HTR-8/SVneo (cell line): ENCODE data around the gene MCC.
A peak's percentile ranks its signal among the peaks of the same experiment; 100 is the strongest.
"Not testable (repeated sequence)": the region's sequence is repeated elsewhere in the genome, so short reads cannot be mapped to it uniquely, and the experiment has no call there.

Experiments
- DNase-seq: peaks from one replicate; pipeline ENCODE4 v3.0.0; 2011; ENCODE audit warnings: low spot score, mixed read lengths; ENCODE audit not compliant: insufficient read length
- FAIRE-seq: peaks from 2 replicates; lab custom pipeline; 2011; peaks lifted over from hg19 to GRCh38; lab: Jason Lieb, UNC

Gene MCC

GRCh38 chr5:113493446-113493845, 5.2 kb upstream of the MCC start:
- no peak for DNase-seq
- FAIRE-seq = no peak

GRCh38 chr5:113491022-113491421, 2.8 kb upstream of the MCC start:
- DNase-seq (no peak), FAIRE-seq (no peak)

GRCh38 chr5:113490317-113490716, 2.1 kb upstream of the MCC start:
- FAIRE-seq (no peak), DNase-seq (no peak)

GRCh38 chr5:113489299-113489698, 1.0 kb upstream of the MCC start:
- FAIRE-seq (peak; percentile 54), DNase-seq (peak; percentile 83)

- no peak for FAIRE-seq
- DNase-seq = no peak
Measured at GRCh38 chr5:113488645-113489184, 462 bp upstream of the MCC start.

GRCh38 chr5:113487416-113487780, 855 bp downstream of the MCC start:
- peak; percentile 4 for DNase-seq

GRCh38 chr5:113480243-113480642, 8.0 kb downstream of the MCC start:
- no peak for FAIRE-seq
- no peak for DNase-seq

More at GRCh38 chr5:113487416-113487780, 855 bp downstream of the MCC start:
- no peak for FAIRE-seq

GRCh38 chr5:113478691-113479090, 9.6 kb downstream of the MCC start:
- DNase-seq (no peak), FAIRE-seq (no peak)

GRCh38 chr5:113474100-113474728, 14.0 kb downstream of the MCC start:
- FAIRE-seq (no peak), DNase-seq (no peak)

- FAIRE-seq (no peak), DNase-seq (no peak)
Measured at GRCh38 chr5:113463032-113463431, 25.2 kb downstream of the MCC start.

GRCh38 chr5:113457106-113457505, 31.1 kb downstream of the MCC start:
- not testable (repeated sequence) for DNase-seq, FAIRE-seq

GRCh38 chr5:113452941-113453340, 35.3 kb downstream of the MCC start:
- no peak for FAIRE-seq
- DNase-seq = no peak

- no peak for DNase-seq
- no peak for FAIRE-seq
Measured at GRCh38 chr5:113451797-113452196, 36.5 kb downstream of the MCC start.

- FAIRE-seq (no peak), DNase-seq (no peak)
Measured at GRCh38 chr5:113450929-113451328, 37.3 kb downstream of the MCC start.

GRCh38 chr5:113450462-113450861, 37.8 kb downstream of the MCC start:
- DNase-seq = no peak
- FAIRE-seq = no peak

GRCh38 chr5:113448252-113448651, 40.0 kb downstream of the MCC start:
- no peak for FAIRE-seq

GRCh38 chr5:113447498-113448050, 40.7 kb downstream of the MCC start:
- FAIRE-seq = no peak
- peak; percentile 8 for DNase-seq

More at GRCh38 chr5:113448252-113448651, 40.0 kb downstream of the MCC start:
- no peak for DNase-seq

- no peak for DNase-seq
- no peak for FAIRE-seq
Measured at GRCh38 chr5:113446358-113446927, 41.8 kb downstream of the MCC start.

- DNase-seq (no peak), FAIRE-seq (no peak)
Measured at GRCh38 chr5:113437111-113437510, 51.1 kb downstream of the MCC start.

- no peak for FAIRE-seq
- DNase-seq = no peak
Measured at GRCh38 chr5:113435575-113435974, 52.7 kb downstream of the MCC start.

GRCh38 chr5:113434889-113435288, 53.4 kb downstream of the MCC start, which contains the start of gene TSSK1B:
Gene TSSK1B, minus strand, starts transcription at chr5:113434989. Its CDS starts 150 bp downstream, at chr5:113434839.
- no peak for DNase-seq
- FAIRE-seq = no peak
